HG02588 (cell line): ENCODE data around the gene IMMT.
A peak's percentile ranks its signal among the peaks of the same experiment; 100 is the strongest.

Experiments
- ATAC-seq: cut with Tn5 transposase; IDR thresholded peaks from one replicate; pipeline ENCODE4 v1.9.1; 2021; ENCODE audit warnings: mild to moderate bottlenecking, moderate library complexity; ENCODE audit not compliant: unreplicated experiment

IMMT gene

DNA sequence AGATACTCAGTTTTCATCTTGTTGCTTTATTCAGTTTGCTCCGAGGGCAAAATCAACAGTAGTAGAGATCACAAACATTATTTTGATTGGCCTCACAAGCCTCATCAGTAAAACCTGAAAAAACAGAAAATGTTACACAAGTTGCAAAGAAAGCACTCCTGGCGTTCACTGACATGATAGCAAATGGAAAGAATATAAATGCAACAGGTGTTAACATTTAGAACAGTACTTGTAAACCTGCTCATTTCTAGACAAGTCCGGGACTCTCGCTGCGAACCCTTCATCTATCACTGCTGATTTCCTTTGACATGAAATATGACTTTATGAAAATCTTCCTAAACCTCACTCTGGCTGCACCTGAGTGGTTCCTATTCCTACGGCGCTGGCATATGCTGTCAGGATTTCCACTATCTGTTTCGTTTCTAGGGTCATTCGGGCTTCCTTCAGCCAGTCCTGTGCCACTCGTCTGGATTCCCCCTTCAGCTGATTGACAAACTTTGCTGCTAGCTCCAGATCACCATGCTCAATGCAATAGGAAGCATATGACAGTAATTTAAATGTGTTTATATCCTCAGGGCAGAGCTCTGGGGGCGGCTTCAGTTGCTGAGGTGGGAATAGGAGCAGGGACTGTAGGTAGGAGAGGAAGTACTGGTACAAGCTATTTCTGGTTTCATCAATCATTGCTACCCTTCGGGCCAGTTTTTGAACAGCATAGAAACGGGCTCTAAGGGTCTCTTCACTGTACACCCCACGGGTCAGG is 51.2 kb downstream of the IMMT start:
- no peak for ATAC-seq

- ATAC-seq: no peak
Measured at GRCh38 chr2:86143307-86143706, 52.0 kb downstream of the IMMT start.

- ATAC-seq: no peak
Measured at GRCh38 chr2:86142436-86143257, 52.6 kb downstream of the IMMT start.

DNA sequence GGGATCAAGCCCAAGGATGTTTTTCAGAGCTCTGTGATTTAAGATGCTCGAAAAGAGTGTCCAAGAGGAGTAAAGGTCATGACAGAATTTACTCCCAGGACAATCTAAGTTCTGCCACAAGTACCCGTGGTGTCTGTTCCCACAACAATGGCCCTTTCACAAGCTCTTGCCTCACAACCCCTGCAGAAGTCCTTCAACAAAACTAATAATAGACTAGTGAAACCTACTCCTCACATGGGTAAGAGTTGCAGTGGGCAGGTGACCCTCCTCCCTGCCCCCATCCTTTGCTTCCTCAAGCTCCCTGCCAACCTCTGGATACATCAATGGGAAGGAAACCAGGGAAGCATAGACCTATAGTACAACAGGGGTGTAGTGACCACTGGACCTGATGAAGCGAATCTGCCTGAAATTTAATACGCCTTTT is 54.3 kb downstream of the IMMT start:
- no peak for ATAC-seq

GRCh38 chr2:86139981-86140380 is 55.3 kb downstream of the IMMT start:
- no peak for ATAC-seq

GRCh38 chr2:86138736-86139625 is 56.3 kb downstream of the IMMT start:
- ATAC-seq: no peak

DNA sequence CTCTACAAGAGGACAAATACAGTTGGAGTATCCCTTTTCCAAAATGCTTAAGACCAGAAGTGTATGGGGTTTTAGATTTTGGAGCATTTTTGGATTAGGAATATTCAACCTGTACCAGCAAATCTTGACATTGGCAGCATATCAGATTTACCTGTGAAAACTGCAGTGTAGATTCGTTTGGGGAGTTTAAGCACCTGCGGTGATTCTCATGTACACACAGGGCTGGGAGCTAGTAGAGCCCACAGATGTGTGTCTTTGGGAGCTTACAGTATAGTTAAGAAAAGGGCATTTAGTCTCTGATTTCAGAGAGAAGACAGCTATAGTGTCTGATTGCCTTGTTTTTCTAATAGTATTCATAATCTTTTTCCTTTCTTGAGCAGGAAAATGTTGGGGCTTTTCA is 59.1 kb downstream of the IMMT start:
- ATAC-seq: no peak

DNA sequence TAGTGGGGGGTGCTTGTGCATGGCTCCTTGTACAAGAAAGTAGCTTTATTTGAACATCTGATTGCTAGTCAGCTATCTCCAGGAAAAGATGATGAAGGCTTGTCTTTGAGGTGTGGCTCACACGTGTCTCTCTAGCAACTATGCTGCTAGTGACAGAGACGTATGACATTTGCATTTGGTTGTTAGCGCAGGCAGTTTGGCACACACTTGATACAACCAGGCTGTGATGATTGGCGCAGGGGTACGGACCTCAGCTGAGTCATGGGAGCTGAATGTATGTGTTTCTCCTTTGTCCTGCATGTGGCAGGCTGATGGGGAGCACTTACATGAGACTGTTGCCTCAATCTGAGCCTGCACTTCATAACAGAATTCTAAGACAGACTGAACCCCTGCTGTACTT is 59.6 kb downstream of the IMMT start:
- no peak for ATAC-seq

DNA sequence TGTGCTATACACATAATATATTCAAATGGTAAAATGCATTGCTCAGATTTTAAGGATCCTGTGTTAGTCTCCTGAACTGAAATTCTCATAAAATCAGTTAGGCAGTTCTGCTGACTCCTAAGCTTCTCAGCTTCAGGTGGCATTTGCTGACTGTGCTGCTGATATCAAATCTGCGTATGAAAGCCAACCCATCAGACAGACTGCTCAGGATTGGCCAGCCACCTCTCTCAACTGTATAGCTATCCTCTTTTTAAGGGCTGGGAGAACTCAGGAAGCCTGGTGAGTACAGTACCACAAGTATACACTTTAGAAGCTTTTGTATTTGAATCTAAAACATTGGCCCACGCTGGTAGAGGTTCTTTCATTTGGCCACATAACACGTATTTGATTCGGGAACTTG is 60.6 kb downstream of the IMMT start:
- ATAC-seq: no peak

- ATAC-seq: no peak
Measured at GRCh38 chr2:86124683-86125082, 70.6 kb downstream of the IMMT start.

GRCh38 chr2:86123328-86123925 is 71.8 kb downstream of the IMMT start:
- ATAC-seq: no peak

DNA sequence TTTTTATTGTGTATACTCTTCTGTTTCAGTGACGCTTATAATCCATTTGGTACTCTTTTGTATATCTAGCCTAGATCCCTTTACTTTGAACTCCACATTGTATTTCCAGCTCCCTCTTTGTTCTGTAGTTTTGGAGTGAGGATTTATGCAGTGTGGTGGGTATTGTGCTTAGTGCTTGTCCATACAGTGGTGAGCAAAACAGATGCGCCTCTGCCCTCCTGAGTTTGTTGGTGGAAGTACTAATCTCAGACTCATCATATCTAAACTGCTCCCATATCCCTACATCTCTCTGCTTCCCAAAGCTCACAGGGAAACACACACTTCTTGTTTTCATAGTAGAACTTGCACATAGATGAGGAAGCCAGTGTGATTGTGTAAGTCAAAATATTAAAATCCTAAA is 77.1 kb downstream of the IMMT start:
- no peak for ATAC-seq

GRCh38 chr2:86107031-86107430 is 88.2 kb downstream of the IMMT start:
- ATAC-seq: no peak

- ATAC-seq: peak; percentile 91
Measured at GRCh38 chr2:86105969-86106945, 89.0 kb downstream of the IMMT start, which contains the start of gene PTCD3. TSS of gene PTCD3 (plus strand) at chr2:86106235. CDS start at chr2:86106248, 13 bp downstream.

DNA sequence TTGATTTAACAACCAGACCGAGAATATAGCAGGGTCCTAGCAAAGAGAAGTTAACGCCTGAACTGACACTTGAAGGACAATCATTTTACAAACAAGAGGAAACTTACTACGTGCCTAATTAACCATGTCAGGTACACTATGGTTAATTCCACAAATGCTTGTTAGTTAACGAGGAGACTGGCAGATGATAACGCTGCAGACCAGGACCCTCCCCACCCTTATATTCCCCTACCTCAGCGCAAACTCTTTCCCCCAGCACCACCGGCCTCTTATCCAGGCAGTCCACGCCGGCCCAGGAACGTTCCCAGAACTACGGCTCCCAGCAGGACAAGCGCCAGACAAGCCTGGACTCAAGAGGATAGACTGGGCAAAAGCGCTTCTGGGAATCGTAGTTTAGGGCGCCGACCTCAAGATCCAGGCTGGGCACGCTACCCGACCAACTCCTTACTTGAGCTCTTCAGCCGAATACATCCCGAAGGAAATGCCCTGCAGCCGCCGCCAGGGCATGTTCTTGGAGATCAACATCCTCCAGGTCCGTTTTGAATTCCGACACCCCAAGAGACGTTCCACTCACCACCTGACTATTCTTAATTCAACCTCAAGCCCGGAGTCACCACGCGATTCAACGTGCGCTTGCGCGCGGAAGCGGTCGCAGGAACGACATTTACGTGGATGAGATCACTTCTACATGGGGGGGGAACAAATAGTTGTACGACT is 89.9 kb downstream of the IMMT start, which contains the start of gene POLR1A:
TSS of gene POLR1A (minus strand) at position 635 of the 717 bp plus-strand sequence. CDS start at position 525, 110 bp downstream.
- ATAC-seq: peak; percentile 62

- no peak for ATAC-seq
Measured at GRCh38 chr2:86102157-86102556, 93.1 kb downstream of the IMMT start.

DNA sequence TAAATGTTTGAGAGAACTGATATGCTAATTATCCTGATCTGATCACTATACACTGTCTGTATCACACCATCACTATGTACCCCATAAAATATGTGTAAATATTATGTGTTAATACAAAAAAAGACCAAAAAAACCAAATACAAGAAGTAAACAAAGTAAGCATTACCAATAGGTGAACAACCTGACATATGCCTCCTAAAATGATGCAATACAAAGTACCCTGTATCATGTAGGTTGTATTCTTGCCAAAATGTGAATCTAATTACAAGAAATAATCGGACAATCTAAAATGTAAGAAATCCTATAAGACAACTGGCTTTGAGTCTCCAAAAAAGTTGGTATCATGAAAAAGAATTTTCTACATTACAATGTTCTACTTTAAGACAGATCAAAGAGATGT is 97.3 kb downstream of the IMMT start:
- ATAC-seq: no peak

- ATAC-seq: no peak
Measured at GRCh38 chr2:86097114-86097896, 98.0 kb downstream of the IMMT start.
